K562 (cell line): ENCODE measurements around the gene FOXO4. TPM values are rescaled to one million over a fixed set of nuclear protein-coding genes. Genes with fewer than 3 reads are reported as not detected.

ENCODE experiments used
- MTA3 ChIP-seq: fragments of 450-650 bp; formaldehyde crosslinking; IDR thresholded peaks from 2 replicates; pipeline ENCODE4 v1.6.1; 2017; ENCODE audit warnings: mild to moderate bottlenecking, borderline replicate concordance
- PTTG1 ChIP-seq: fragments of 450-650 bp; IDR thresholded peaks from 2 replicates; pipeline ENCODE4 v1.6.1; 2016; ENCODE audit warnings: low read depth, mild to moderate bottlenecking, missing genetic modification characterization, missing compliant biosample characterization
- TCF3 ChIP-seq: sonication (generic); formaldehyde crosslinking; IDR thresholded peaks from 2 replicates; pipeline ENCODE4 v1.4.0; 2020; ENCODE audit warnings: mild to moderate bottlenecking, missing genetic modification reagents
- YY1 ChIP-seq, 3 experiments: IDR thresholded peaks; 2 replicates each; pipeline ENCODE4 v1.6.1; 2011; ENCODE audit warnings: low read length in 2 of 3, mild to moderate bottlenecking in 2 of 3, moderate library complexity in 2 of 3, borderline replicate concordance in 1 of 3, control low read depth in 1 of 3, low read depth in 1 of 3; ENCODE audit not compliant: insufficient read depth in 3 of 3, insufficient replicate concordance in 2 of 3, control insufficient read depth in 1 of 3, insufficient read length in 1 of 3; ENCODE audit errors: extremely low read depth in 1 of 3
- ZBED1 ChIP-seq: IDR thresholded peaks from 2 replicates; pipeline ENCODE4 v1.6.1; 2014
- ZNF140 ChIP-seq: fragments of 250-450 bp; sonication (Bioruptor Pico); IDR thresholded peaks from 2 replicates; pipeline ENCODE4 v1.8.0; 2021; ENCODE audit warnings: moderate library complexity, mild to moderate bottlenecking, inconsistent platforms
- ZNF253 ChIP-seq: fragments of 250-450 bp; sonication (Bioruptor Pico); conservative IDR thresholded peaks from 2 replicates; pipeline ENCODE4 v1.6.1; 2021; ENCODE audit warnings: mild to moderate bottlenecking
- ZNF263 ChIP-seq: sonication (generic); formaldehyde crosslinking; IDR thresholded peaks from 2 replicates; pipeline ENCODE4 v1.8.0; 2022; ENCODE audit warnings: mild to moderate bottlenecking, missing genetic modification reagents, borderline replicate concordance
- ZNF431 ChIP-seq: sonication (generic); formaldehyde crosslinking; IDR thresholded peaks from 2 replicates; pipeline ENCODE4 v1.8.0; 2022; ENCODE audit warnings: mild to moderate bottlenecking, missing genetic modification reagents
- ZNF436 ChIP-seq: fragments of 250-450, 450-650 bp; sonication (Bioruptor Pico); formaldehyde crosslinking; IDR thresholded peaks from 2 replicates; pipeline ENCODE4 v1.7.0; 2020; ENCODE audit warnings: mild to moderate bottlenecking
- ZNF444 ChIP-seq: fragments of 250-450 bp; sonication (Bioruptor Pico); IDR thresholded peaks from 2 replicates; pipeline ENCODE4 v1.4.0; 2020; ENCODE audit warnings: mild to moderate bottlenecking, moderate library complexity
- polyA plus RNA-seq, 8 experiments: library from polyadenylated mRNA; depleted of rRNA in 4 of 8; stranded (reverse) in 5 of 8; unstranded in 3 of 8; fragments of >200 nt; fragmentation: Nextera tagmentation in 2 of 8; fragmentation: Illumina TruSeq in 1 of 8; extraction: Ambion mirVana in 2 of 8; extraction: Trizol in 1 of 8; gene quantifications; 2 replicates each; pipeline versions ENCODE4 v1.2.1 to v1.2.3, GENCODE V29; 2011 to 2014; ENCODE audit warnings: inconsistent platforms in 1 of 8, missing spikeins in 1 of 8
- total RNA-seq, 7 experiments: library from RNA; depleted of rRNA in 6 of 7; stranded (reverse); fragments of >200 nt in 6 of 7; fragmentation: Illumina TruSeq in 2 of 7; extraction: Trizol in 2 of 7; gene quantifications; 2 replicates each; pipeline versions ENCODE4 v1.2.1 to v1.2.3, GENCODE V29; 2011 to 2021; ENCODE audit warnings: low replicate concordance in 1 of 7
- TF ChIP-seq, protein P1 (sequence below): fragments of 450-650 bp; formaldehyde crosslinking; IDR thresholded peaks from 2 replicates; pipeline ENCODE4 v1.4.0; 2020; ENCODE audit warnings: mild to moderate bottlenecking
- TF ChIP-seq, protein P2 (sequence below): fragments of 450-650 bp; IDR thresholded peaks from 2 replicates; pipeline ENCODE4 v1.6.1; 2017; ENCODE audit warnings: antibody characterized with exemption, mild to moderate bottlenecking

The FOXO4 gene
- total and polyA plus RNA-seq, 9 of the 15 experiments (the other 6 are each of a cell fraction or from before 2014, with no cell fraction given): 0.13 to 26.6 (median 8.5) TPM

DNA sequence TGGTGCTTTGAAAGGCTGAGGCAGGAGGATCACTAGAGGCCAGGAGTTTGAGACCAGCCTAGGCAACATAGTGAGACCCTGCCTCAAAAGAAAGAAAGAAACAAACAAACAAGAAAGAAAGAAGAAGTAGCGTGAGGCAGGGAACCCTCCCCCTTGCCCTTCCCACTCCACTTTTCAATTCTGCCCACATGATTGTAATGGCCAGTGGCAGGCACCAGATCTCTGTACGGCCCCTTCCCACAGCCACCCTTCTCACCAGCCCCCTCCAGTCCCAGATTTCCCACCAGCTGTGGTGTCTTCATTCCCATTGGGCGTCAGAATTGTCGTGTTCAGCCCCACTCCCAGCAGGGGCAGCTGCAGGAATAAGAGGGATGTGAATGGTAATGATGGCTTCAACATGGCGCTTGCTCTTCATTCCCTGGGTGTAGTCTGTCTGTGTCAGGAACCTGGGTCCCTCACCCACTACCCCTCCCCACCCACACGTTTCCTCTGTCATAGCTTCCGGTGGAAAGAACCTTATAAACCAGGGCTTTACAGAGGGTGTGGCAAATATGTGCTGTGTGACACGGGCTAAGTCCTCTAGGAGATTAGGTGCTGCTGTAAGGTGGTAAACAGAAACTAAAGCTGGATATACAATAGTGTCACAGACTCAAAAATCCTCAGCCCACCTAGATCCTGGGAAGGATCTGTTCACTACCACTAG is 15.6 kb downstream of the FOXO4 start, which contains the start of gene IL2RG (continued):
- TF ChIP-seq, protein P1, sequence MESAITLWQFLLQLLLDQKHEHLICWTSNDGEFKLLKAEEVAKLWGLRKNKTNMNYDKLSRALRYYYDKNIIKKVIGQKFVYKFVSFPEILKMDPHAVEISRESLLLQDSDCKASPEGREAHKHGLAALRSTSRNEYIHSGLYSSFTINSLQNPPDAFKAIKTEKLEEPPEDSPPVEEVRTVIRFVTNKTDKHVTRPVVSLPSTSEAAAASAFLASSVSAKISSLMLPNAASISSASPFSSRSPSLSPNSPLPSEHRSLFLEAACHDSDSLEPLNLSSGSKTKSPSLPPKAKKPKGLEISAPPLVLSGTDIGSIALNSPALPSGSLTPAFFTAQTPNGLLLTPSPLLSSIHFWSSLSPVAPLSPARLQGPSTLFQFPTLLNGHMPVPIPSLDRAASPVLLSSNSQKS (CRISPR knock-in tag): no peak
- no peak for TF ChIP-seq ZBED1
- no peak for TF ChIP-seq TCF3 (CRISPR knock-in tag)
- no peak for TF ChIP-seq ZNF431 (CRISPR knock-in tag)
- TF ChIP-seq PTTG1 (tag): no peak
- no peak for TF ChIP-seq ZNF140 (CRISPR knock-in tag)
- TF ChIP-seq ZNF436 (CRISPR knock-in tag): no peak
- TF ChIP-seq YY1 (IDR thresholded peaks at IDR 0.05; ENCODE audit: borderline replicate concordance in 1 of 3, control insufficient read depth in 1 of 3, extremely low read depth in 1 of 3, insufficient read depth in 3 of 3, insufficient read length in 1 of 3, insufficient replicate concordance in 2 of 3, low read depth in 1 of 3, low read length in 2 of 3): peak in 2 of 3 experiments; percentile 22 to 62
- TF ChIP-seq ZNF263: no peak
- TF ChIP-seq, protein P2, sequence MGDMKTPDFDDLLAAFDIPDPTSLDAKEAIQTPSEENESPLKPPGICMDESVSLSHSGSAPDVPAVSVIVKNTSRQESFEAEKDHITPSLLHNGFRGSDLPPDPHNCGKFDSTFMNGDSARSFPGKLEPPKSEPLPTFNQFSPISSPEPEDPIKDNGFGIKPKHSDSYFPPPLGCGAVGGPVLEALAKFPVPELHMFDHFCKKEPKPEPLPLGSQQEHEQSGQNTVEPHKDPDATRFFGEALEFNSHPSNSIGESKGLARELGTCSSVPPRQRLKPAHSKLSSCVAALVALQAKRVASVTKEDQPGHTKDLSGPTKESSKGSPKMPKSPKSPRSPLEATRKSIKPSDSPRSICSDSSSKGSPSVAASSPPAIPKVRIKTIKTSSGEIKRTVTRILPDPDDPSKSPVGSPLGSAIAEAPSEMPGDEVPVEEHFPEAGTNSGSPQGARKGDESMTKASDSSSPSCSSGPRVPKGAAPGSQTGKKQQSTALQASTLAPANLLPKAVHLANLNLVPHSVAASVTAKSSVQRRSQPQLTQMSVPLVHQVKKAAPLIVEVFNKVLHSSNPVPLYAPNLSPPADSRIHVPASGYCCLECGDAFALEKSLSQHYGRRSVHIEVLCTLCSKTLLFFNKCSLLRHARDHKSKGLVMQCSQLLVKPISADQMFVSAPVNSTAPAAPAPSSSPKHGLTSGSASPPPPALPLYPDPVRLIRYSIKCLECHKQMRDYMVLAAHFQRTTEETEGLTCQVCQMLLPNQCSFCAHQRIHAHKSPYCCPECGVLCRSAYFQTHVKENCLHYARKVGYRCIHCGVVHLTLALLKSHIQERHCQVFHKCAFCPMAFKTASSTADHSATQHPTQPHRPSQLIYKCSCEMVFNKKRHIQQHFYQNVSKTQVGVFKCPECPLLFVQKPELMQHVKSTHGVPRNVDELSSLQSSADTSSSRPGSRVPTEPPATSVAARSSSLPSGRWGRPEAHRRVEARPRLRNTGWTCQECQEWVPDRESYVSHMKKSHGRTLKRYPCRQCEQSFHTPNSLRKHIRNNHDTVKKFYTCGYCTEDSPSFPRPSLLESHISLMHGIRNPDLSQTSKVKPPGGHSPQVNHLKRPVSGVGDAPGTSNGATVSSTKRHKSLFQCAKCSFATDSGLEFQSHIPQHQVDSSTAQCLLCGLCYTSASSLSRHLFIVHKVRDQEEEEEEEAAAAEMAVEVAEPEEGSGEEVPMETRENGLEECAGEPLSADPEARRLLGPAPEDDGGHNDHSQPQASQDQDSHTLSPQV: peak; percentile 74; the same call in 1 of the 2 replicates
- no peak for TF ChIP-seq MTA3
- TF ChIP-seq ZNF444 (CRISPR knock-in tag): no peak
- TF ChIP-seq ZNF253: no peak
